Kidney (tissue), 14 donors: ENCODE data around the gene NFATC2IP. TPM values are rescaled to one million over a fixed set of nuclear protein-coding genes. Genes with fewer than 3 reads are reported as not detected.
A peak's percentile ranks its signal among the peaks of the same experiment; 100 is the strongest.
"Not testable (repeated sequence)": the region's sequence is repeated elsewhere in the genome, so short reads cannot be mapped to it uniquely, and the experiment has no call there.

ENCODE experiments used
- DNase-seq, 5 donors: peaks; one replicate each; pipeline ENCODE4 v3.0.0-alpha.2; 2013 to 2020
- FAIRE-seq: peaks from 2 replicates; lab custom pipeline; 2012; peaks lifted over from hg19 to GRCh38; lab: Jason Lieb, UNC
- H3K27ac ChIP-seq, 2 donors: one replicate each; pipeline ENCODE4 v1.7.0; 2013; ENCODE audit warnings: low read depth in 2 of 2, low read length in 2 of 2, inconsistent platforms in 1 of 2
- H3K27me3 ChIP-seq: one replicate; pipeline ENCODE4 v1.7.1; 2013; ENCODE audit warnings: low read length, inconsistent platforms; ENCODE audit not compliant: control insufficient read depth, insufficient read depth
- H3K36me3 ChIP-seq, 3 donors: one replicate each; pipeline versions ENCODE4 v1.7.0 to v1.7.1; 2013; ENCODE audit warnings: low read length in 3 of 3, control low read depth in 1 of 3, inconsistent platforms in 1 of 3; ENCODE audit not compliant: insufficient read depth in 3 of 3, control insufficient read depth in 2 of 3
- H3K4me1 ChIP-seq, 3 donors: one replicate each; pipeline versions ENCODE4 v1.7.0 to v1.7.1; 2013; ENCODE audit warnings: low read length in 3 of 3, inconsistent platforms in 1 of 3, low read depth in 1 of 3; ENCODE audit not compliant: control insufficient read depth in 2 of 3, insufficient read depth in 2 of 3
- H3K4me3 ChIP-seq, 3 donors: one replicate each; pipeline versions ENCODE4 v1.7.0 to v1.8.1; 2013; ENCODE audit warnings: low read length in 3 of 3, control low read depth in 1 of 3, inconsistent platforms in 1 of 3
- H3K9ac ChIP-seq, 3 donors: one replicate each; pipeline versions ENCODE4 v1.7.0 to v1.7.1; 2013; ENCODE audit warnings: low read length in 3 of 3, control low read depth in 1 of 3, inconsistent platforms in 1 of 3
- H3K9me3 ChIP-seq, 3 donors: one replicate each; pipeline versions ENCODE4 v1.7.0 to v1.7.1; 2013; ENCODE audit warnings: low read length in 3 of 3, control low read depth in 1 of 3, inconsistent platforms in 1 of 3; ENCODE audit not compliant: control insufficient read depth in 2 of 3, insufficient read depth in 1 of 3
- intact Hi-C: fragments of 100-400 bp; cut with DNase I; formaldehyde crosslinking; loops from one replicate; pipeline ENCODE4 v1.11.1; 2022
- polyA plus RNA-seq: library from polyadenylated mRNA; stranded (reverse); fragments of 350-450 nt; fragmentation: Illumina TruSeq; extraction: RNeasy Lipid Tissue Mini Kit (QIAGEN cat#74804); gene quantifications from one replicate; pipeline ENCODE4 v1.2.3, GENCODE V29; 2014; ENCODE audit warnings: low read depth, low replicate concordance; ENCODE audit not compliant: insufficient read depth
- total RNA-seq: library from RNA; stranded (reverse); fragmentation: NEBNext Ultra II Directional; extraction: Animal tissue kit (Norgen Biotek cat#: 25700); gene quantifications from one replicate; pipeline ENCODE4 v1.2.1, GENCODE V29; 2021
- TF ChIP-seq, protein P1 (sequence below): IDR thresholded peaks from 3 replicates; pipeline ENCODE4 v1.5.1; 2012; ENCODE audit warnings: mild to moderate bottlenecking, moderate library complexity, borderline replicate concordance; ENCODE audit not compliant: insufficient read depth; ENCODE audit errors: extremely low read depth
- donor health status: control.
- donor health status: control.
- donor health status: control.
- donor health status: control.
- donor health status: control.
- donor health status: DM: yes; HTN: yes; CAD: no.
- donor health status: Normal renal cell carcinoma (clear cell type).

The NFATC2IP gene
- total and polyA plus RNA-seq, 2 donors from 2014 or later: 8.9 to 31.0 TPM

DNA sequence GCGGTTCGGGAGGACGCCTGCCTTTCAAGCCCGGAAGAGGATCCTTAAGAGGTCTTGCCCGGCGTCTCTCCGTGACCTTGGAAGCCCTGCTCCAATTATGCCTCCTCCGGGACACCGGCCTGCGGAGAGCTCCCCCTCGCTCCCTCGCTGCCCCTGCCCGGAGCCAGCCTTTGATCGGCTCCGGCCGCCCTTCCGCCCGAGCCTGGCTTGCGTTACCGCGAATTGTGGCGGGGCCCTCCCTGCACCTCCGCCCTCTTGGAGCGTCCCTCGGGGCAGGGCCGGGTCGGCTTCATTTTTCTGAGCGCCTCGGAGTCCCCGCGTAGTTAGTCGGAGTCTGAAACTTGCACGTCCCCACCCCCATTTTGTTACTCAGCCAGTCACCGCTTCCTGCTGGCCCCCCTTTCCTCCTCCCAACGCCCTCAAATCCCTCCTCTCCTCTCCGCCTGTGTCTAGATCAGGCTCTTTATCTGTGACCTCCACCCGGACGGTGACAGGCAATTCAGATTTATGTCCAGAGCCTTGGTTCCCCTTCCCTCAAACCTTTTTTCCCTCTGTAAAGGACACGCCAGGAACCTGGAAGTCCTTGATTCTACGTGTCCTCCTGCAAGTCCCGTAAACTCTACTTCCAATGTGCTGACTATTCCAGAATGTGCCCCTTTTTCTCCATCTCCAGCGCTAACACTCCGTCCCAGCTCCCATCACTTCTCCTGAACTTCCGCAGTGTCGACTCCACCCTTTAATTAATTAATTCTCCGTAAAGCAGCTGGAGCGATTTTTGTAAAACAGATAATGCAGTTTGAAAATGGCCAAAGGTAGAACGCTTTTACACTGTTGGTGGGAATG is 25.1 kb upstream of the NFATC2IP start:
- TF ChIP-seq, protein P1, sequence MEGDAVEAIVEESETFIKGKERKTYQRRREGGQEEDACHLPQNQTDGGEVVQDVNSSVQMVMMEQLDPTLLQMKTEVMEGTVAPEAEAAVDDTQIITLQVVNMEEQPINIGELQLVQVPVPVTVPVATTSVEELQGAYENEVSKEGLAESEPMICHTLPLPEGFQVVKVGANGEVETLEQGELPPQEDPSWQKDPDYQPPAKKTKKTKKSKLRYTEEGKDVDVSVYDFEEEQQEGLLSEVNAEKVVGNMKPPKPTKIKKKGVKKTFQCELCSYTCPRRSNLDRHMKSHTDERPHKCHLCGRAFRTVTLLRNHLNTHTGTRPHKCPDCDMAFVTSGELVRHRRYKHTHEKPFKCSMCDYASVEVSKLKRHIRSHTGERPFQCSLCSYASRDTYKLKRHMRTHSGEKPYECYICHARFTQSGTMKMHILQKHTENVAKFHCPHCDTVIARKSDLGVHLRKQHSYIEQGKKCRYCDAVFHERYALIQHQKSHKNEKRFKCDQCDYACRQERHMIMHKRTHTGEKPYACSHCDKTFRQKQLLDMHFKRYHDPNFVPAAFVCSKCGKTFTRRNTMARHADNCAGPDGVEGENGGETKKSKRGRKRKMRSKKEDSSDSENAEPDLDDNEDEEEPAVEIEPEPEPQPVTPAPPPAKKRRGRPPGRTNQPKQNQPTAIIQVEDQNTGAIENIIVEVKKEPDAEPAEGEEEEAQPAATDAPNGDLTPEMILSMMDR: no peak
- Histone ChIP-seq H3K4me3 (peak overlapping the region; percentile 87 to 92 (median 91)), H3K9ac (peak overlapping the region; percentile 70 to 85 (median 84)), H3K4me1 (peaks cover 3 to 10% (median 5%) of the 10 kb centered on the region in 3 donors), H3K9me3 (no peaks in the 10 kb centered on the region), H3K27ac (peak overlapping the region; percentile 95 to 96), H3K36me3 (no peaks in the 10 kb centered on the region), H3K27me3 (no peaks in the 10 kb centered on the region)
- intact Hi-C loops: no loop called here
- DNase-seq (peak in 4 of 5 donors; percentile 84 to 95 (median 92)), FAIRE-seq (no peak)

DNA sequence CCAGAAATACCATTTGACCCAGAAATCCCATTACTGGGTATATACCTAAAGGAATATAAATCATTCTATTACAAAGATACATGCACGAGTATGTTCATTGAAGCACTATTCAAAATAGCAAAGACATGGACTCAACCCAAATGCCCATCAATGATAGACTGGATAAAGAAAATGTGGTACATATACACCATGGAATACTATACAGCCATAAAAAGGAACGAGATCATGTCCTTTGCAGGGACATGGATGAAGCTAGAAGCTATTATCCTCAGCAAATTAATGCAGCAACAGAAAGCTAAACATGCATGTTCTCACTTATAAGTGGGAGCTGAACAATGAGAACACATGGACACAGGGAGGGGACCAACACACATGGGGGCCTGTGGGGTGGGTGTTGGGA is 24.5 kb upstream of the NFATC2IP start:
- intact Hi-C loops, H3K27ac ChIP-seq, FAIRE-seq: not testable (repeated sequence)

DNA sequence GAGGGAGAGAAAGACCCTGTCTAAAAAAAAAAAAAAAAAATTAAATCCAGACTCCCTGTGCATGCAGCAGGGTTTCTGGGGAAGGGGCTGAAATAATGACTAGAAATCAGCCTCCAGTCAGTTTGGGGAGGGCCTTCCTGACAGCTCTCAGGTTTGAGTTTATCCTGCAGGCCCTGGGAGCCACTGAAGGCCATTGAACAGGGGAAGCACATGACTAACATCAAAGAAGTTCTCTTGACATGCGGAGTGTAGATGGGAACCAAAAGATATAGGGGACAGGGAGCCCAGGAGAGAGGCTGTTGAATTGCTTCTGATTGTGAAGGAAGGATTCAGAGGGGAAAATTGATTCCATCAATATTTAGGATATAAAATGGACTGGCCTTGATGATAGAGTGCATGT is 22.9 kb upstream of the NFATC2IP start:
- no peaks in the 10 kb centered on the region for H3K9me3 ChIP-seq
- DNase-seq (no peak), FAIRE-seq (no peak)
- intact Hi-C loops: no loop called here
- H3K27me3 ChIP-seq: no peaks in the 10 kb centered on the region
- no peak overlapping the region for H3K9ac ChIP-seq
- H3K4me3 ChIP-seq: no peak overlapping the region
- no peak overlapping the region for H3K27ac ChIP-seq
- H3K4me1 ChIP-seq: peaks cover 3 to 10% (median 5%) of the 10 kb centered on the region in 3 donors
- no peaks in the 10 kb centered on the region for H3K36me3 ChIP-seq
- TF ChIP-seq, protein P1: no peak

More for the DNA sequence above, 24.5 kb upstream of the NFATC2IP start:
- not testable (repeated sequence) for H3K4me1 ChIP-seq, H3K36me3 ChIP-seq, H3K27me3 ChIP-seq, DNase-seq, H3K9me3 ChIP-seq
- H3K4me3 ChIP-seq: peak overlapping the region in 1 of 3 donors; percentile 91
- peak overlapping the region in 1 of 3 donors; percentile 84 for H3K9ac ChIP-seq

DNA sequence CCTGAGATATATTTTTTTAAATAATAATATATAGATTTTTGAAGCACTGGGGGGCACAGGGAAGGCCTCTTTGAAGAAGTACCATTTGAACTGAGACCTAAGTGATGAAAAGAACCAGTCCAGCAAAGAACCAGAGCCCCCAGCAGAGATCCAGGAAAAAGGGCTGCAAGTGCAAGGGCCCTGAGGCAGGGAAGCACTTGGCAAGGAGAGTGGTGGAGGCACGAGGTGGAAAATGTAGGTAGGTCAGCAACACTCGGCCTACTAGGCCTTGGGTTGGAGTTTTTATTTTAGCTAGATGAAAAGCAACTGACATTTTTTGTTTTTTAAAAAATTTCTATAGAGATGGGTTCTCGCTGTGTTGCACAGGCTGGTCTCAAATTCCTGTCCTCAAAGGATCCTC is 20.5 kb upstream of the NFATC2IP start:
- Histone ChIP-seq H3K9ac (no peak overlapping the region), H3K27ac (no peak overlapping the region), H3K9me3 (no peaks in the 10 kb centered on the region), H3K4me1 (peaks cover 0 to 2% (median 0%) of the 10 kb centered on the region in 3 donors), H3K36me3 (no peaks in the 10 kb centered on the region), H3K27me3 (no peaks in the 10 kb centered on the region), H3K4me3 (no peak overlapping the region)
- FAIRE-seq: no peak
- TF ChIP-seq, protein P1: no peak
- DNase-seq: no peak
- intact Hi-C loops: no loop called here
